Right lobe of liver (tissue), 6 donors: ENCODE data around the gene OR11H7. TPM values are rescaled to one million over a fixed set of nuclear protein-coding genes. Genes with fewer than 3 reads are reported as not detected.
"Not testable (repeated sequence)": the region's sequence is repeated elsewhere in the genome, so short reads cannot be mapped to it uniquely, and the experiment has no call there.

ENCODE experiments used
- ATAC-seq, 4 donors: fragments of 200-7000 bp; cut with Tn5 transposase; one replicate each; pipeline ENCODE4 v1.9.1; 2020; ENCODE audit warnings: mild to moderate bottlenecking in 4 of 4, moderate library complexity in 4 of 4
- DNase-seq, 3 donors: peaks; one replicate each; pipeline ENCODE4 v3.0.0-alpha.2; 2020
- H3K27ac ChIP-seq, 3 donors: fragments of 200-600 bp; one replicate each; pipeline ENCODE4 v1.8.0; 2022
- H3K27me3 ChIP-seq, 2 donors: fragments of 200-600 bp; one replicate each; pipeline ENCODE4 v1.8.0; 2022
- H3K36me3 ChIP-seq, 4 donors: fragments of 200-600 bp; sonication (generic) in 1 of 4; one replicate each; pipeline versions ENCODE4 v1.5.1 to v1.8.0; 2017 to 2022; ENCODE audit warnings: control low read depth in 1 of 4
- H3K4me1 ChIP-seq, 4 donors: fragments of 200-600 bp; sonication (generic) in 1 of 4; one replicate each; pipeline versions ENCODE4 v1.5.1 to v1.8.0; 2017 to 2022; ENCODE audit warnings: control low read depth in 1 of 4
- H3K4me3 ChIP-seq, 3 donors: fragments of 200-600 bp; one replicate each; pipeline ENCODE4 v1.8.0; 2022
- H3K9me3 ChIP-seq, 4 donors: fragments of 200-600 bp; sonication (generic) in 1 of 4; one replicate each; pipeline versions ENCODE4 v1.5.1 to v1.8.0; 2017 to 2022; ENCODE audit warnings: control low read depth in 1 of 4
- POLR2A ChIP-seq: fragments of 450-650 bp; IDR thresholded peaks from one replicate; pipeline ENCODE4 v1.6.1; 2017; ENCODE audit warnings: antibody characterized with exemption, mild to moderate bottlenecking
- WGBS: methylation state at CpG from one replicate; pipeline ENCODE4 v1.1.6; 2018; ENCODE audit warnings: low coverage, low lambda C conversion rate; ENCODE audit not compliant: insufficient coverage; ENCODE audit errors: missing lambda C conversion rate; 5-methylcytosine and 5-hydroxymethylcytosine counted together
- intact Hi-C, 2 donors: fragments of 100-400 bp; cut with DNase I; formaldehyde crosslinking; loops; one replicate each; pipeline versions ENCODE4 v1.11.2 to v1.14.1; 2022
- total RNA-seq, 6 experiments: library from RNA; depleted of rRNA in 2 of 6; stranded (reverse); fragments of >200 nt in 2 of 6; fragmentation: NEBNext Ultra II Directional in 3 of 6; extraction: Animal tissue kit (Norgen Biotek cat#: 25700) in 3 of 6; gene quantifications; one replicate each; pipeline versions ENCODE4 v1.1.0 to v1.2.4, GENCODE V29; 2016 to 2023
- TF ChIP-seq, protein P1 (sequence below), 4 donors: fragments of 200-600 bp in 3 of 4; fragments of 450-650 bp in 1 of 4; IDR thresholded peaks; one replicate each; pipeline versions ENCODE4 v1.5.1 to v1.8.0; 2016 to 2022; ENCODE audit warnings: antibody characterized with exemption in 4 of 4, mild to moderate bottlenecking in 2 of 4
- donor health status: DM: no; HTN: yes; CAD: no.
- donor health status: DM: no; HTN: no; CAD: no.
- donor health status: DM: no; HTN: no; CAD: no.
- donor health status: DM: no; HTN: yes; CAD: no.
- donor health status: DM: no; HTN: yes; CAD: no.

Gene OR11H7
- total RNA-seq, 6 experiments from 2014 or later, result not detected

DNA sequence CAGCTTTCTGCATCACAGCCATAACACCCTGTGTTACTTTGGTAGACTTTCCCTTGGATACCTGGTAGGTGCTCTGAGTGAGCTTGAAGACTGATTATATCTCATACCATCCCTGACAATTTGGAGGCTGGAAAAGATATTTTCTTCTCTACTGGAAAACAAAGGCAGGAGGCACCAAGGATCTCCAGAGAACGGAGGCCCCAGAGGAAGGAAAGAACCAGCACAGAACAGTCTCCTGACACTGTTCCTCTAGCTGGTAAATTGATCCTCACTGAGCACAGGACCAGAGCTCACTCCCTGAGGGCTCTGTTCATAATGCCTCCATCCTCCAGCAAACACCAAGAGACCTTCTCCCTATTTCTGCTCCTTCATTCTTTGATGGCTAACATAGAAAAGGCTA, 38.2 kb upstream of the OR11H7 start, which contains the start of gene OR11G2:
Gene OR11G2, plus strand, starts transcription at position 301 of the 400 bp plus-strand sequence. CDS start 6,542 bp downstream, outside the sequence.
- H3K9me3 ChIP-seq, result no peaks in the 10 kb centered on the region
- no peak within 1 kb of the TSS for H3K27ac ChIP-seq
- H3K27me3 ChIP-seq, result no peaks in the 10 kb centered on the region
- ATAC-seq (no peak), DNase-seq (no peak)
- H3K4me3 ChIP-seq, result no peak within 1 kb of the TSS
- intact Hi-C loops, result no loop called here
- TF ChIP-seq, protein P1, sequence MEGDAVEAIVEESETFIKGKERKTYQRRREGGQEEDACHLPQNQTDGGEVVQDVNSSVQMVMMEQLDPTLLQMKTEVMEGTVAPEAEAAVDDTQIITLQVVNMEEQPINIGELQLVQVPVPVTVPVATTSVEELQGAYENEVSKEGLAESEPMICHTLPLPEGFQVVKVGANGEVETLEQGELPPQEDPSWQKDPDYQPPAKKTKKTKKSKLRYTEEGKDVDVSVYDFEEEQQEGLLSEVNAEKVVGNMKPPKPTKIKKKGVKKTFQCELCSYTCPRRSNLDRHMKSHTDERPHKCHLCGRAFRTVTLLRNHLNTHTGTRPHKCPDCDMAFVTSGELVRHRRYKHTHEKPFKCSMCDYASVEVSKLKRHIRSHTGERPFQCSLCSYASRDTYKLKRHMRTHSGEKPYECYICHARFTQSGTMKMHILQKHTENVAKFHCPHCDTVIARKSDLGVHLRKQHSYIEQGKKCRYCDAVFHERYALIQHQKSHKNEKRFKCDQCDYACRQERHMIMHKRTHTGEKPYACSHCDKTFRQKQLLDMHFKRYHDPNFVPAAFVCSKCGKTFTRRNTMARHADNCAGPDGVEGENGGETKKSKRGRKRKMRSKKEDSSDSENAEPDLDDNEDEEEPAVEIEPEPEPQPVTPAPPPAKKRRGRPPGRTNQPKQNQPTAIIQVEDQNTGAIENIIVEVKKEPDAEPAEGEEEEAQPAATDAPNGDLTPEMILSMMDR (IDR thresholded peaks at IDR 0.05), result no peak
- TF ChIP-seq POLR2A, result no peak
- no peaks in the 10 kb centered on the region for H3K4me1 ChIP-seq
- WGBS, result 20% methylated on average over 1 of the region's 1 CpG
- no peaks in the 10 kb centered on the region for H3K36me3 ChIP-seq

DNA sequence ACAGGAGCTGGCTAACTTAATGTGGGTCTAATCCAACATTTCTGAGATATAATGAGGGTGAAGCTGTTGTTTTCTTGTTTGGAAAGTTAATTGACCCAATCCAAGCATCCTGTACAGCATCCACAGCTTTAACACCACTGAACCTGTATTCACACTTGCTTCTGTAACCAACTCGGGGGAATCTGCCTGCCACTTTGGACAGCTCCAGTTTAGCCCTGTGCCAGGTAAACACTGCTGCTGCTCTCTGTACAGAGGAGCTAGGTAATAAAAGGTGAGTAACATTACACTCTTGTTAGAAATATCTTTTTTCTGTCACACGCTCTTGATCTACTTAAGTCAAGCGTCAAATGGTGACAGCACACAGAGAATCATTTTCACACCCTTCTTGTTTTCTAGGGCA, 37.4 kb upstream of the OR11H7 start:
- Histone ChIP-seq H3K9me3 (no peaks in the 10 kb centered on the region), H3K27ac (no peak overlapping the region), H3K4me3 (no peak overlapping the region), H3K4me1 (no peaks in the 10 kb centered on the region), H3K36me3 (no peaks in the 10 kb centered on the region), H3K27me3 (no peaks in the 10 kb centered on the region)
- intact Hi-C loops, result no loop called here
- ATAC-seq (no peak), DNase-seq (no peak)
- TF ChIP-seq, protein P1 (IDR thresholded peaks at IDR 0.05), result no peak
- no peak for TF ChIP-seq POLR2A
- whole genome bisulfite sequencing, result 48% methylated on average over 3 of the region's 3 CpGs

DNA sequence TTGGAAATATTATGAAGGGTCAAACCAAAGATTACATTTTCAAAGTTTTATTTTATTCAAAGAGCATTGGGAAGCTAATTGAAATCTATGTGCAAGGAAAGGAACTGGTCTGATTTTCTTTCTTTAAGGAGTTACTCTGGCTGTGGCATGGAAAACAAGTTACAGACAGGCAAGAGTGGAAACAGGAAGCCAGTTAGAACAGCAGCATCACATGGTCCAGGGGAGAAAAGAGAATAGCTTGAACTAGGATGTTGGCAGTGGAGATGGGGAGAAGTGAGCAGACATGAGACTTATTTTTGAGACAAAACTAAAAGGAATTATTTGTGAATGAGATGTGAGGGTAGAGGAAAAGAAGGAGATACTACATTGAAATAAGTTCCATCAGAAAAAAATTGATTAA, 34.7 kb upstream of the OR11H7 start:
- no peaks in the 10 kb centered on the region for H3K27me3 ChIP-seq
- TF ChIP-seq, protein P1 (IDR thresholded peaks at IDR 0.05), result no peak
- TF ChIP-seq POLR2A, result no peak
- no peaks in the 10 kb centered on the region for H3K9me3 ChIP-seq
- H3K36me3 ChIP-seq, result no peaks in the 10 kb centered on the region
- no peak for DNase-seq
- H3K4me1 ChIP-seq, result no peaks in the 10 kb centered on the region
- intact Hi-C loops, result no loop called here
- no peak for ATAC-seq
- H3K4me3 ChIP-seq, result no peak overlapping the region
- no peak overlapping the region for H3K27ac ChIP-seq

DNA sequence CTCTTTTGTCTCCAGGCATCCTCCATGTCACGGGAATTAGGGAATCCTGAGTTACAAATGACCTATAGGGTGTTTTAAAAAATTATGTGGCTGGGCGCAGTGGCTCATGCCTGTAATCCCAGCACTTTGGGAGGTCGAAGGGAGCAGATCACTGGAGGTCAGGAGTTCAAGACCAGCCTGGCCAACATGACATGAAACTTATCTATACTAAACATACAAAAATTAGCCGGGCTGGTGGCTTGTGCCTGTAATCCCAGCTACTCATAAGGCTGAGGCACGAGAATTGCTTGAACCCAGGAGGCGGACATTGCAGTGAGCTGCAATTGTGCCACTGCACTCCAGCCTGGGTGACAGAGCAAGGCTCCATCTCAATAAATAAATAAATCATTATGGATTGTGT, 33.6 kb upstream of the OR11H7 start:
- 46% methylated on average over 5 of the region's 6 CpGs for WGBS

DNA sequence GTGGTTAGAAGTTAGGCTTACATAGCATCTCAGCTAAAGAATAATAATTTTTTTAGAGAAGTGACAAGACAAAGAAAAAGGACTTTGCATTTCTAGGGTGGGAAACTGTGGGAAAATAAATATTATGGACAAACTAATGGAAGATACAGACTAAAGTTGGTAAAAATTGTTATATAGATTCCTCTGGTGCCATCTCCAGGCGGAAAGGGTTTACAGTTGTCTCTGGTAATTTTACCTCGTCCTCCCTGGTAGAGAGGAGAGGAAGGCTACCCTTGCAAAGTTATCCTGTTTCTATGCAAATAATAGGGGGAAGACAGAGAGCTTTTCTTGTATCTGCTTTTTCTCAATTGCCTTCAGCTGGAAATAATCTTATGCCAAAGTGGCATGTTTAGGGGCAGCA, 32.9 kb upstream of the OR11H7 start:
- intact Hi-C loops, result no loop called here
- no peaks in the 10 kb centered on the region for H3K36me3 ChIP-seq
- H3K4me1 ChIP-seq, result no peaks in the 10 kb centered on the region
- H3K9me3 ChIP-seq, result no peaks in the 10 kb centered on the region
- no peak overlapping the region for H3K27ac ChIP-seq
- DNase-seq (no peak), ATAC-seq (no peak)
- TF ChIP-seq, protein P1 (IDR thresholded peaks at IDR 0.05), result no peak
- no peak for TF ChIP-seq POLR2A
- H3K4me3 ChIP-seq, result no peak overlapping the region
- 9% methylated on average over 2 of the region's 2 CpGs for WGBS
- H3K27me3 ChIP-seq, result no peaks in the 10 kb centered on the region

More for the DNA sequence above, 33.6 kb upstream of the OR11H7 start:
- ATAC-seq, H3K4me3 ChIP-seq, H3K36me3 ChIP-seq, H3K4me1 ChIP-seq, DNase-seq, H3K27ac ChIP-seq, intact Hi-C loops, H3K27me3 ChIP-seq, H3K9me3 ChIP-seq: not testable (repeated sequence)
